22Rv1 (cell line): ENCODE data around the gene GGTLC2.
"Not testable (repeated sequence)": the region's sequence is repeated elsewhere in the genome, so short reads cannot be mapped to it uniquely, and the experiment has no call there.

ENCODE experiments used
- CTCF ChIP-seq: fragments of 450-650 bp; IDR thresholded peaks from 2 replicates; pipeline ENCODE4 v1.5.1; 2017; ENCODE audit warnings: mild to moderate bottlenecking
- ZFX ChIP-seq: fragments of 450-650 bp; IDR thresholded peaks from 2 replicates; pipeline ENCODE4 v1.6.1; 2017; ENCODE audit warnings: antibody characterized with exemption, borderline replicate concordance

GRCh38 chr22:22649761-22650160 lies 5.3 kb downstream of the GGTLC2 start:
- TF ChIP-seq CTCF, ZFX: not testable (repeated sequence)
